HUES6 (cell line): ENCODE results near the gene NOTCH4.

Experiments used
- H3K27ac ChIP-seq: 2 replicates; pipeline ENCODE4 v1.7.0; 2013; ENCODE audit warnings: low read depth, mild to moderate bottlenecking, low read length, inconsistent platforms
- H3K27me3 ChIP-seq: 2 replicates; pipeline ENCODE4 v1.6.1; 2013; ENCODE audit warnings: low read length; ENCODE audit not compliant: control insufficient read depth, insufficient read depth
- H3K36me3 ChIP-seq: 2 replicates; pipeline ENCODE4 v1.6.1; 2013; ENCODE audit warnings: low read length; ENCODE audit not compliant: control insufficient read depth, insufficient read depth
- H3K4me1 ChIP-seq: 2 replicates; pipeline ENCODE4 v1.6.1; 2013; ENCODE audit warnings: low read length; ENCODE audit not compliant: control insufficient read depth, insufficient read depth
- H3K4me3 ChIP-seq: 2 replicates; pipeline ENCODE4 v1.5.1; 2013; ENCODE audit warnings: low read depth, low read length
- H3K9ac ChIP-seq: one replicate; pipeline ENCODE4 v1.6.1; 2013; ENCODE audit warnings: mild to moderate bottlenecking, low read length
- H3K9me3 ChIP-seq: 2 replicates; pipeline ENCODE4 v1.6.1; 2013; ENCODE audit warnings: low read depth, low read length; ENCODE audit not compliant: control insufficient read depth, insufficient read depth

The NOTCH4 gene

DNA sequence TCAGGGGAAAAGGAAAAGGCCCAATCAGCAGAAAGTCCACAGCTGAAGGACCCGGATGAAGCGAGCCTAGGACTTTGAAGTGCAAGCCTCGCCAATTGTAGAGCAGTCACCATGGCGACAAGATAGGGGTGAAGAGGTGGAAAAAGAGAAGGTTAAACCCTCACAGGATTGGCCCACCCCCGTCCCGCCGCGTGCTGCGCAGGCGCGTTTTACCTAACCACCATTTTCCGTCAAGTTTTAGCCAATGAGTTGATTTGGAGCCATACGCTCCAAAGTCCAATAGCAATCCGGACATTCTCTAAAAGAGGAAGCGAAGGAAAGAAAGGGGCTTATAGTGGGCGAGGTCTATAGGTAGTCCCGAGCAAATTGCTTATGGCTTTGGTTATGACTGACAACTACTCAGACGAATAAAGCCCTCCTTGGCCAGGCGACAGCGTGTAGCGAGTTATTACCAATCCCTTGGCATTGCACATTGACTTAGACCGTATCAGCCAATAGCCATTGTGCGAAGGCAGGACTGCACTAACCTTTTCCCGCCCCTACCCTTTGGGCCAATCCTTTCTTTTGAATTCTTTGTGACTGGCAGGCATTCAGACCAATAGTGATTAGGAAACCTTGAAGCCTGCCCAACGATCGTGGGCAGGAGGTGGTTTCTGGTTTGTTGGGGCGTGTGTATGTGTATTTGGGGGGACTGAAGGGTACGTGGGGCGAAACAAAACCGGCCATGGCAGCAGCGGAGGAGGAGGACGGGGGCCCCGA lies 45.9 kb downstream of the NOTCH4 start, which contains the start of gene RNF5:
TSS of gene RNF5 (plus strand) at position 618 of the 759 bp plus-strand sequence. CDS start at position 725, 107 bp downstream.
- no peaks in the 10 kb centered on the region for H3K27me3 ChIP-seq
- H3K27ac ChIP-seq: peak within 1 kb of the TSS; percentile 91
- peak within 1 kb of the TSS; percentile 89 for H3K9ac ChIP-seq
- no peaks in the 10 kb centered on the region for H3K9me3 ChIP-seq
- peaks cover 30% of the 10 kb centered on the region for H3K36me3 ChIP-seq
- peak within 1 kb of the TSS; percentile 90 for H3K4me3 ChIP-seq
- H3K4me1 ChIP-seq: peaks cover 33% of the 10 kb centered on the region; the same call in 1 of the 2 replicates

DNA sequence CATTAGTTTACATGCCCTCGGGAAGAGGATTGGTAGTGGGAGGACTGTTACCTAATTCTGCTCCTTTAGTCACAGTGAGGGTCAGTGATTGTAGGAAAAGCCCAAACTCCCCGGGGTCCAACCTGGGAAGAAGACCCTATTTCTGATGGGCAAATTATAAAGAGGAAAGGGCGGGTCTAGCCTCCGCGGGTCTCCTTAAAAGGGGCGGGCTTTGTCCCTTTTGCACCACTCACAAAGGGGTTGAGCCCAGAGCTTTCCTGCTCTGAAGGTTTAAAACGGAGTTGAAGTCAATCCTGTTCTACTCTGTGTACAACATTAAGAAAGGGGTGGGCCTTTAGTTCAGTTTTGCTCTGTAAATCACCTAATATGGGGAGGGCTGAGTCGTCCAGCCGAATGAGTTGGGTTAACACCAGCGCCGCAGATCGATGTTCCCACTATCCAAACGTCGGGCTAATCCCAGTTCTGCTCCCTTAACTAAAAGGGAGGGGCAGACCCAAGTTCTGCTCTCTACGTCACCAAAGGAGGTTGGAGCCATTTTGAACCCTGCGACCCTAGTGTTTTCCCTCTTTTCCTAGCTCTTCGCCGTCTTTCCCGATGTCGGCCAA lies 46.6 kb downstream of the NOTCH4 start:
- Histone ChIP-seq H3K4me3 (peak overlapping the region; percentile 90), H3K27ac (peak overlapping the region; percentile 91)

DNA sequence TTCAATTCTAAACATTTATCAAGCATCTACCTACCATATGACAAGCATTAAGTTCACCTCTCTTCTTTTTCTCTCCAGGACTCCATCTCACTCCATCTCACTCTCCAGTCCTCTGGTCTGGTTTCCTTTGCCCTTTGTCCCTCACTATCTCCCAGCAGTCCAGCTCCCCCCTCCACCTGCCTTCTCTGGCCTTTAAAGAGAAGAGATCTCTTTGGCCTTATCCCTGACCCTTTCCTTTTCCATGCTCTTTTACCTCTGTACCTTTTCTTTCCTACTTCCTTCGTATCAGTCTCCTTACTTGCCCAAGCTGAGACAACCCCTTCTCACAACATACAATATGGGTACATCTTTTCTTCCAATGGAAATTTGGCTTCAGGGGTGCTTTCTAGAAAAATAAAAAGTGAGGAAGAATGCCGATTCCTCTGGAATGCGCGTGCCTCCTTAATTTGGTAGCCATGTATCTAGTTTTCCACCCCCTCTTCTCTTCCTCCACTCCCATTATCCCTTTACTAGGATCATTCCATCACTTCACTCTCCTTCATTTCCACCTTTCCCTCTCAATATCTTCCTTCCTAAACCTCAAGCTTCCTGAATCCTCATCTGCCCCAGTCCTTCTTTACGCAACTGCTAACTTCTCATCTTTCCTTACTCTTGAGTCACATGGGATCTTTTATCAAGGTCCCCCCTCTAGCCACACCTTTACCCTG lies 47.2 kb downstream of the NOTCH4 start:
- H3K27me3 ChIP-seq: no peaks in the 10 kb centered on the region
- H3K9ac ChIP-seq: peak overlapping the region; percentile 89
- H3K27ac ChIP-seq: peak overlapping the region; percentile 91
- peaks cover 35% of the 10 kb centered on the region; the same call in 1 of the 2 replicates for H3K4me1 ChIP-seq
- H3K36me3 ChIP-seq: peaks cover 21% of the 10 kb centered on the region
- peak overlapping the region; percentile 90 for H3K4me3 ChIP-seq
- no peaks in the 10 kb centered on the region for H3K9me3 ChIP-seq

More for the DNA sequence above, 46.6 kb downstream of the NOTCH4 start:
- peaks cover 23% of the 10 kb centered on the region for H3K36me3 ChIP-seq
- peaks cover 35% of the 10 kb centered on the region; the same call in 1 of the 2 replicates for H3K4me1 ChIP-seq
- H3K27me3 ChIP-seq: no peaks in the 10 kb centered on the region
- H3K9me3 ChIP-seq: no peaks in the 10 kb centered on the region
- peak overlapping the region; percentile 89 for H3K9ac ChIP-seq

- Histone ChIP-seq H3K27me3 (no peaks in the 10 kb centered on the region), H3K27ac (peak within 1 kb of the TSS; percentile 91), H3K9ac (peak within 1 kb of the TSS; percentile 89), H3K4me1 (peaks cover 35% of the 10 kb centered on the region; the same call in 1 of the 2 replicates), H3K36me3 (peaks cover 20% of the 10 kb centered on the region), H3K4me3 (peak within 1 kb of the TSS; percentile 90), H3K9me3 (no peaks in the 10 kb centered on the region)
Observed at GRCh38 chr6:32175711-32176475, 48.0 kb downstream of the NOTCH4 start, which contains the start of gene AGPAT1. Gene AGPAT1, minus strand, starts transcription at chr6:32176084. Its CDS starts 4,588 bp downstream, at chr6:32171496.

- Histone ChIP-seq H3K9ac (peak overlapping the region; percentile 88), H3K27me3 (no peaks in the 10 kb centered on the region), H3K4me3 (peak overlapping the region; percentile 90), H3K36me3 (peaks cover 22% of the 10 kb centered on the region), H3K4me1 (peaks cover 35% of the 10 kb centered on the region; the same call in 1 of the 2 replicates), H3K9me3 (no peaks in the 10 kb centered on the region), H3K27ac (0 out of 2 replicates have a peak overlapping the region, but pooled peaks have one; percentile 48)
Observed at GRCh38 chr6:32175322-32175710, 48.6 kb downstream of the NOTCH4 start.

DNA sequence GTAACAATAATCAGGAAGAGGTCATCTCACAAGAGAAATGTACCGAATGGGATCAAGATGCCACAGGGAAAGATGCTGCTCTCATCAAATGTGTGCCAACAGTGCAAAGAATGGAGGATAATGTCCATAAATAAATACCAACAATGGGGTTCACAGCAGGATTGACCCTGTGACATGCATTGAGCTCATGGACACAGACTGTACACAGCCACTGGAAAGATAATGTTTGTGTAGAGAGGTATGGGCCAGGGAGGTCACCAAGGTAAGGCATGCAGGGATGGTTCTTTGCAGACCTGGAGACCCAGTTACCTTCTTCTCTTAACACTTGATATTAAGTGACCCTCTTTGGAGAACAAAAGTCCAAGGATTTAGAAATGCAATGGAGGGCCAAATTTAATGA lies 49.5 kb downstream of the NOTCH4 start:
- no peak overlapping the region for H3K27ac ChIP-seq
- H3K36me3 ChIP-seq: peaks cover 24% of the 10 kb centered on the region
- H3K4me3 ChIP-seq: no peak overlapping the region; the same call in 1 of the 2 replicates
- H3K9me3 ChIP-seq: no peaks in the 10 kb centered on the region
- H3K9ac ChIP-seq: no peak overlapping the region
- H3K27me3 ChIP-seq: no peaks in the 10 kb centered on the region
- H3K4me1 ChIP-seq: peaks cover 35% of the 10 kb centered on the region; the same call in 1 of the 2 replicates

DNA sequence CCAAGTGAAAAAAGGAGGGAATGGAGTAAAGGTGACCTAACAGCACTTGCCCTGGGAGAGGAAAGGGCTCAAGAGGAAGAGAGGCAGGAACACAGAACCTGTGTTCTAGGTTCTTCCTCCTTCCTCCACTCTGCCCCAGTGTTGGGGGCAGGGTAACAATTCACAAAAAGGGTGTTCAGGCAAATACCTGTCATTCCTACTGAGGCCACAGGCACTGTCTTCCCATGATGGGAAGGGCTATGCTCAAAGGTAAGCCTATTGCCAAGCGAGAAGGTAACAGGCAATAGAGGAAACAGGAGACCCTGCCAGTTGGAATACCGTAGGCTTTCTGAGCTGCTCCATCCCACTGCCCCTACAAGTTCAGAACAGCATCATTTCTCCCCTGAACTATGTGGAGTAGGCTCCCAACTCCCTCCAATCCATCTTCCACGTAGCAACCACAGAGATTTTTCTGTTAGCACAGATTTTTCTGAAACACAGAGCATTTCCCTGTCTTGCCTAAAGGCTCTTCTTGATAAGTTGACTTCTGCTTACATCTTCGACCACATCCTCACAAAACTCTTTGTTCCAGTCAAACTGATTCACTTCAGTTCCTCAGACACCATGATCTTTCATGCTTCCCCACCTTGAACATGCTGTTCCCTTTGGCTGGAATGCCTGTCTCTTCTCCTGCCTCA lies 50.7 kb downstream of the NOTCH4 start:
- no peak overlapping the region for H3K4me3 ChIP-seq
- H3K9ac ChIP-seq: peak overlapping the region; percentile 40
- H3K36me3 ChIP-seq: peaks cover 36% of the 10 kb centered on the region
- H3K9me3 ChIP-seq: no peaks in the 10 kb centered on the region
- no peaks in the 10 kb centered on the region for H3K27me3 ChIP-seq
- H3K27ac ChIP-seq: no peak overlapping the region
- H3K4me1 ChIP-seq: peaks cover 29% of the 10 kb centered on the region; the same call in 1 of the 2 replicates

DNA sequence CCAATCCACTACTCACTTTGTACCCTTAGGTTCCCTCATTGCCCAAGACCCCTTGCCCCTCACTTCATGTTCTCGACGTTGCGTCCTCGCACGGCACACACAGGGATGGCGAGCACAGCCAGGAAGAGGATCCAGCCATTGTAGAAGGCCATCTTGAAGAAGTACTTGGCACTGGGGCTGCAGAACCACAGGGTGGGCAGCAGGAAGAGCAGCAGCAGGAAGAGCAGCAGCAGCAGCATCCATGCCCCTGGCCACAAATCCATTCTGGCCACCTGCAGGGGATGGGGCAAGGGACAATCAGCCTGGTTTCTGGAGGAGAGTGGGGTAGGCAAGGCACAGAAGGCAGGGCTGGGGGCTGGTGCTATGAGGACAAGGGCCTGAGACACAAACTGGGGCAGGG lies 52.6 kb downstream of the NOTCH4 start:
- peaks cover 49% of the 10 kb centered on the region for H3K36me3 ChIP-seq
- H3K27ac ChIP-seq: no peak overlapping the region
- H3K9ac ChIP-seq: no peak overlapping the region
- H3K27me3 ChIP-seq: no peaks in the 10 kb centered on the region
- H3K4me1 ChIP-seq: peaks cover 30% of the 10 kb centered on the region; the same call in 1 of the 2 replicates
- H3K4me3 ChIP-seq: no peak overlapping the region
- H3K9me3 ChIP-seq: no peaks in the 10 kb centered on the region

DNA sequence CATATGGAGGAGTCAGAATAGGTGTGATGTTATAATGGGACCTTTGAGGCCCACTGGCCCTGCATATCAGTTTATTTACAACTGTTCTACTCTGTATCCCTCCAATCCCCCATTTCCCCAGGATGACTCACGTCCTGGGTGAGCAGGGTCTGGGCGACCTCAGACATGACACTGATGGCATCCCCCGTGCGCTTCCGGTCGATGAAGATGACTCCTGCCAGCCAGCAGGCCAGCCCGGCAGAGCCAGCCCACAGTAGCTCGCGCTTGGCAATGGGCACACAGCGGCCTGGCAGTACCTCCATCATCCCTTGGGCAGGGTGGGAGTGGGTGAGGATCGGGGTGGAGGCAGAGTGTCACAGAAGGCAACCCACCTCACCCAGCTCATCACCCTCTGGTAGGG lies 53.6 kb downstream of the NOTCH4 start:
- no peaks in the 10 kb centered on the region for H3K9me3 ChIP-seq
- no peak overlapping the region for H3K9ac ChIP-seq
- H3K27me3 ChIP-seq: no peaks in the 10 kb centered on the region
- H3K4me3 ChIP-seq: no peak overlapping the region
- H3K36me3 ChIP-seq: peaks cover 49% of the 10 kb centered on the region
- H3K27ac ChIP-seq: no peak overlapping the region
- peaks cover 29% of the 10 kb centered on the region; the same call in 1 of the 2 replicates for H3K4me1 ChIP-seq
